ENCODE measurements around the gene TNN. TPM values are rescaled to one million over a fixed set of nuclear protein-coding genes. Genes with fewer than 3 reads are reported as not detected.

Gene TNN
- total and polyA plus RNA-seq, 11 donors, result 0.03 to 0.59 (median 0.12) TPM; not detected in 3

- peak overlapping the region in 10 of 12 donors; percentile 1 to 57 (median 28) for H3K27ac ChIP-seq
- no peak for ATAC-seq
- peaks cover 0 to 12% (median 0%) of the 10 kb centered on the region in 9 donors for H3K27me3 ChIP-seq
- H3K36me3 ChIP-seq, result no peaks in the 10 kb centered on the region
- H3K4me1 ChIP-seq, result peaks cover 0 to 29% (median 8%) of the 10 kb centered on the region in 12 donors
- TF ChIP-seq POLR2A (IDR thresholded peaks at IDR 0.05), result no peak
- TF ChIP-seq, protein P1, sequence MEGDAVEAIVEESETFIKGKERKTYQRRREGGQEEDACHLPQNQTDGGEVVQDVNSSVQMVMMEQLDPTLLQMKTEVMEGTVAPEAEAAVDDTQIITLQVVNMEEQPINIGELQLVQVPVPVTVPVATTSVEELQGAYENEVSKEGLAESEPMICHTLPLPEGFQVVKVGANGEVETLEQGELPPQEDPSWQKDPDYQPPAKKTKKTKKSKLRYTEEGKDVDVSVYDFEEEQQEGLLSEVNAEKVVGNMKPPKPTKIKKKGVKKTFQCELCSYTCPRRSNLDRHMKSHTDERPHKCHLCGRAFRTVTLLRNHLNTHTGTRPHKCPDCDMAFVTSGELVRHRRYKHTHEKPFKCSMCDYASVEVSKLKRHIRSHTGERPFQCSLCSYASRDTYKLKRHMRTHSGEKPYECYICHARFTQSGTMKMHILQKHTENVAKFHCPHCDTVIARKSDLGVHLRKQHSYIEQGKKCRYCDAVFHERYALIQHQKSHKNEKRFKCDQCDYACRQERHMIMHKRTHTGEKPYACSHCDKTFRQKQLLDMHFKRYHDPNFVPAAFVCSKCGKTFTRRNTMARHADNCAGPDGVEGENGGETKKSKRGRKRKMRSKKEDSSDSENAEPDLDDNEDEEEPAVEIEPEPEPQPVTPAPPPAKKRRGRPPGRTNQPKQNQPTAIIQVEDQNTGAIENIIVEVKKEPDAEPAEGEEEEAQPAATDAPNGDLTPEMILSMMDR (IDR thresholded peaks at IDR 0.05), result no peak
- no peak for DNase-seq
- intact Hi-C loops (cut with DNase I), result loop anchor here in 1 of 10 donors (5.0 kb wide), 1 partner anchor 51 kb away; no protein-coding TSS in a partner anchor
- H3K9me3 ChIP-seq, result no peaks in the 10 kb centered on the region
- no peak overlapping the region for H3K4me3 ChIP-seq
- 44 to 67% (median 57%) methylated on average over 3 of the region's 3 CpGs for WGBS, 4 donors
These were observed 3.8 kb downstream of the TNN start for GRCh38 chr1:175071276-175071943.

GRCh38 chr1:175072099-175072951 is 4.7 kb downstream of the TNN start:
- DNase-seq (peak in 4 of 5 donors; percentile 44 to 62 (median 48)), ATAC-seq (peak; percentile 58 to 89 (median 79))
- peaks cover 0 to 12% (median 0%) of the 10 kb centered on the region in 9 donors for H3K27me3 ChIP-seq
- no peaks in the 10 kb centered on the region for H3K9me3 ChIP-seq
- no peaks in the 10 kb centered on the region for H3K36me3 ChIP-seq
- WGBS, 4 donors, result 15 to 24% (median 21%) methylated on average over 10 of the region's 10 CpGs
- H3K4me1 ChIP-seq, result peaks cover 0 to 29% (median 8%) of the 10 kb centered on the region in 12 donors
- H3K4me3 ChIP-seq, result peak overlapping the region in 6 of 12 donors; percentile 0 to 40 (median 26)
- intact Hi-C loops (cut with DNase I), result loop anchor here in 1 of 10 donors (5.0 kb wide), 1 partner anchor 50 kb away; no protein-coding TSS in a partner anchor
- TF ChIP-seq, protein P1 (IDR thresholded peaks at IDR 0.05), result no peak
- TF ChIP-seq POLR2A (IDR thresholded peaks at IDR 0.05), result no peak
- peak overlapping the region in 8 of 12 donors; percentile 1 to 57 (median 36) for H3K27ac ChIP-seq

GRCh38 chr1:175073061-175073460 is 5.4 kb downstream of the TNN start:
- peaks cover 0 to 12% (median 0%) of the 10 kb centered on the region in 9 donors for H3K27me3 ChIP-seq
- intact Hi-C loops (cut with DNase I), result loop anchor here in 1 of 10 donors (5.0 kb wide), 1 partner anchor 49 kb away; no protein-coding TSS in a partner anchor
- no peaks in the 10 kb centered on the region for H3K36me3 ChIP-seq
- no peak overlapping the region for H3K4me3 ChIP-seq
- 60 to 73% (median 66%) methylated on average over 6 of the region's 6 CpGs for WGBS, 4 donors
- peak overlapping the region in 5 of 12 donors; percentile 3 to 56 (median 43) for H3K27ac ChIP-seq
- peaks cover 0 to 29% (median 8%) of the 10 kb centered on the region in 12 donors for H3K4me1 ChIP-seq
- DNase-seq (no peak), ATAC-seq (peak; percentile 50 to 79 (median 65))
- TF ChIP-seq, protein P1 (IDR thresholded peaks at IDR 0.05), result no peak
- no peak for TF ChIP-seq POLR2A (IDR thresholded peaks at IDR 0.05)
- H3K9me3 ChIP-seq, result no peaks in the 10 kb centered on the region

Measured in heart left ventricle (tissue), 16 donors.